GM23338 (cell line): ENCODE measurements around the gene RTEL1. TPM values are rescaled to one million over a fixed set of nuclear protein-coding genes. Genes with fewer than 3 reads are reported as not detected.

ENCODE experiments used
- ATAC-seq: fragments of 200-7000 bp; cut with Tn5 transposase; 3 replicates; pipeline ENCODE4 v1.9.1; 2020
- DNase-seq: peaks from one replicate; pipeline ENCODE4 v3.0.0-alpha.2; 2015; ENCODE audit warnings: low spot score
- H2AFZ ChIP-seq: fragments of 200-600 bp; sonication (generic); 2 replicates; pipeline ENCODE4 v1.8.0; 2016; ENCODE audit warnings: antibody characterized with exemption, mild to moderate bottlenecking, moderate library complexity
- H3F3A ChIP-seq: fragments of 200-600 bp; sonication (generic); replicated peaks from 2 replicates; pipeline ENCODE4 v1.8.0; 2017; ENCODE audit warnings: antibody characterized with exemption, mixed run types, low read depth
- H3K27ac ChIP-seq: fragments of 200-600 bp; sonication (generic); 2 replicates; pipeline ENCODE4 v1.6.1; 2016; ENCODE audit warnings: low read depth
- H3K27me3 ChIP-seq: fragments of 200-600 bp; sonication (generic); 2 replicates; pipeline ENCODE4 v1.8.0; 2016; ENCODE audit warnings: mild to moderate bottlenecking, mixed run types, moderate library complexity; ENCODE audit not compliant: insufficient read depth
- H3K36me3 ChIP-seq: fragments of 200-600 bp; sonication (generic); 2 replicates; pipeline ENCODE4 v1.8.0; 2016; ENCODE audit warnings: mild to moderate bottlenecking; ENCODE audit not compliant: insufficient read depth
- H3K4me1 ChIP-seq: fragments of 200-600 bp; sonication (generic); 2 replicates; pipeline ENCODE4 v1.8.0; 2016; ENCODE audit warnings: mild to moderate bottlenecking, moderate library complexity; ENCODE audit not compliant: insufficient read depth
- H3K4me2 ChIP-seq: fragments of 200-600 bp; sonication (generic); 2 replicates; pipeline ENCODE4 v1.7.1; 2017; ENCODE audit warnings: mixed run types
- H3K4me3 ChIP-seq: fragments of 200-600 bp; sonication (generic); 2 replicates; pipeline ENCODE4 v1.6.1; 2016; ENCODE audit warnings: mixed run types
- H3K79me2 ChIP-seq: fragments of 200-600 bp; sonication (generic); replicated peaks from 2 replicates; pipeline ENCODE4 v1.8.0; 2017; ENCODE audit warnings: mild to moderate bottlenecking; ENCODE audit not compliant: insufficient read depth
- H3K9me2 ChIP-seq: fragments of 200-600 bp; sonication (generic); 2 replicates; pipeline ENCODE4 v1.8.0; 2017; ENCODE audit not compliant: insufficient read depth
- H4K20me1 ChIP-seq: fragments of 200-600 bp; sonication (generic); replicated peaks from 2 replicates; pipeline ENCODE4 v1.8.0; 2017; ENCODE audit warnings: mild to moderate bottlenecking; ENCODE audit not compliant: insufficient read depth
- H3K27ac Mint-ChIP-seq: 2 replicates; pipeline ENCODE4 v1.8.0; 2020; ENCODE audit warnings: inconsistent platforms, mild to moderate bottlenecking, moderate library complexity, mixed read lengths
- H3K27me3 Mint-ChIP-seq: 3 replicates; pipeline ENCODE4 v1.8.0; 2022; ENCODE audit warnings: low read depth, mild to moderate bottlenecking, moderate library complexity, mixed read lengths, inconsistent platforms; ENCODE audit not compliant: insufficient read depth, poor library complexity
- H3K36me3 Mint-ChIP-seq: 3 replicates; pipeline ENCODE4 v1.8.0; 2021; ENCODE audit warnings: low read depth, mild to moderate bottlenecking, inconsistent platforms, moderate library complexity, mixed read lengths
- H3K4me1 Mint-ChIP-seq: 3 replicates; pipeline ENCODE4 v1.8.0; 2020; ENCODE audit warnings: mild to moderate bottlenecking, inconsistent platforms, mixed read lengths
- H3K4me3 Mint-ChIP-seq: 3 replicates; pipeline ENCODE4 v1.8.0; 2021; ENCODE audit warnings: moderate library complexity, mild to moderate bottlenecking, inconsistent platforms, mixed read lengths
- H3K9me3 Mint-ChIP-seq: 3 replicates; pipeline ENCODE4 v1.8.0; 2020; ENCODE audit warnings: moderate library complexity, mild to moderate bottlenecking, inconsistent platforms, mixed read lengths
- CREB1 ChIP-seq: fragments of 250-450 bp; sonication (Bioruptor Pico); IDR thresholded peaks from 2 replicates; pipeline ENCODE4 v1.5.0; 2020; ENCODE audit warnings: low read depth, mild to moderate bottlenecking, moderate library complexity
- EZH2 ChIP-seq: fragments of 200-600 bp; sonication (generic); IDR thresholded peaks from one replicate; pipeline ENCODE4 v1.8.0; 2017; ENCODE audit warnings: antibody characterized with exemption, mild to moderate bottlenecking, low read depth; ENCODE audit not compliant: unreplicated experiment
- EZH2phosphoT487 ChIP-seq: fragments of 200-600 bp; sonication (generic); IDR thresholded peaks from one replicate; pipeline ENCODE4 v1.8.1; 2018; ENCODE audit warnings: antibody characterized with exemption; ENCODE audit not compliant: unreplicated experiment
- JUNB ChIP-seq: IDR thresholded peaks from one replicate; pipeline ENCODE4 v1.6.1; 2016; ENCODE audit warnings: antibody characterized with exemption; ENCODE audit not compliant: unreplicated experiment
- NANOG ChIP-seq: IDR thresholded peaks from 2 replicates; pipeline ENCODE4 v1.6.1; 2016; ENCODE audit warnings: antibody characterized with exemption, borderline replicate concordance
- POLR2AphosphoS5 ChIP-seq: IDR thresholded peaks from 2 replicates; pipeline ENCODE4 v1.6.1; 2016; ENCODE audit warnings: antibody characterized with exemption, low read depth
- REST ChIP-seq: IDR thresholded peaks from one replicate; pipeline ENCODE4 v1.6.1; 2018; ENCODE audit warnings: antibody characterized with exemption; ENCODE audit not compliant: unreplicated experiment
- STAT1 ChIP-seq: IDR thresholded peaks from one replicate; pipeline ENCODE4 v1.6.1; 2016; ENCODE audit warnings: antibody characterized with exemption; ENCODE audit not compliant: unreplicated experiment
- ZNF114 ChIP-seq: fragments of 250-450 bp; sonication (Bioruptor Pico); IDR thresholded peaks from 2 replicates; pipeline ENCODE4 v1.5.0; 2020; ENCODE audit warnings: mild to moderate bottlenecking, moderate library complexity
- ZNF331 ChIP-seq: fragments of 250-450 bp; sonication (Bioruptor Pico); IDR thresholded peaks from 2 replicates; pipeline ENCODE4 v1.5.0; 2020; ENCODE audit warnings: low read depth, mild to moderate bottlenecking, moderate library complexity
- polyA plus RNA-seq: library from polyadenylated mRNA; unstranded; fragments of >200 nt; fragmentation: Nextera tagmentation; extraction: Ambion mirVana; gene quantifications from 2 replicates; pipeline ENCODE4 v1.2.1, GENCODE V29; 2016
- total RNA-seq: library from RNA; depleted of rRNA; stranded (reverse); fragments of >200 nt; shearing (Covaris generic); gene quantifications from 2 replicates; pipeline ENCODE4 v1.2.3, GENCODE V29; 2014
- TF ChIP-seq, protein P1 (sequence below): fragments of 250-450 bp; sonication (Bioruptor Pico); IDR thresholded peaks from 2 replicates; pipeline ENCODE4 v1.5.0; 2020; ENCODE audit warnings: mild to moderate bottlenecking, moderate library complexity
- TF ChIP-seq, protein P2 (sequence below): IDR thresholded peaks from 2 replicates; pipeline ENCODE4 v1.6.1; 2016; ENCODE audit warnings: antibody characterized with exemption

Gene RTEL1
- total and polyA plus RNA-seq, 2 experiments from 2014 or later = 14.2 to 34.5 TPM

GRCh38 chr20:63703976-63704748 lies 46.0 kb downstream of the RTEL1 start:
- no peak overlapping the region for H3K27ac ChIP-seq
- no peaks in the 10 kb centered on the region for H3K36me3 ChIP-seq
- Mint-ChIP-seq H3K27ac (no peak overlapping the region), H3K4me3 (no peak overlapping the region), H3K9me3 (no peaks in the 10 kb centered on the region), H3K27me3 (peaks cover 12% of the 10 kb centered on the region), H3K4me1 (peaks cover 10% of the 10 kb centered on the region), H3K36me3 (peaks cover 20% of the 10 kb centered on the region)
- peaks cover 16% of the 10 kb centered on the region for H3K79me2 ChIP-seq
- H4K20me1 ChIP-seq = peaks cover 11% of the 10 kb centered on the region
- H3K4me2 ChIP-seq = no peak overlapping the region
- H3K4me1 ChIP-seq = no peaks in the 10 kb centered on the region; the same call in 1 of the 2 replicates
- H3K27me3 ChIP-seq = no peaks in the 10 kb centered on the region
- ATAC-seq = no peak
- peaks cover 8% of the 10 kb centered on the region; the same call in 1 of the 2 replicates for H3F3A ChIP-seq
- H3K4me3 ChIP-seq = no peak overlapping the region
- no peak overlapping the region for H2AFZ ChIP-seq
- H3K9me2 ChIP-seq = no peaks in the 10 kb centered on the region
- TF ChIP-seq EZH2 (no peak), REST (no peak), POLR2AphosphoS5 (no peak), ZNF114 (CRISPR knock-in tag) (no peak), NANOG (no peak), EZH2phosphoT487 (no peak), CREB1 (CRISPR knock-in tag) (no peak), JUNB (no peak), STAT1 (no peak), ZNF331 (CRISPR knock-in tag) (no peak)
- TF ChIP-seq, protein P1, sequence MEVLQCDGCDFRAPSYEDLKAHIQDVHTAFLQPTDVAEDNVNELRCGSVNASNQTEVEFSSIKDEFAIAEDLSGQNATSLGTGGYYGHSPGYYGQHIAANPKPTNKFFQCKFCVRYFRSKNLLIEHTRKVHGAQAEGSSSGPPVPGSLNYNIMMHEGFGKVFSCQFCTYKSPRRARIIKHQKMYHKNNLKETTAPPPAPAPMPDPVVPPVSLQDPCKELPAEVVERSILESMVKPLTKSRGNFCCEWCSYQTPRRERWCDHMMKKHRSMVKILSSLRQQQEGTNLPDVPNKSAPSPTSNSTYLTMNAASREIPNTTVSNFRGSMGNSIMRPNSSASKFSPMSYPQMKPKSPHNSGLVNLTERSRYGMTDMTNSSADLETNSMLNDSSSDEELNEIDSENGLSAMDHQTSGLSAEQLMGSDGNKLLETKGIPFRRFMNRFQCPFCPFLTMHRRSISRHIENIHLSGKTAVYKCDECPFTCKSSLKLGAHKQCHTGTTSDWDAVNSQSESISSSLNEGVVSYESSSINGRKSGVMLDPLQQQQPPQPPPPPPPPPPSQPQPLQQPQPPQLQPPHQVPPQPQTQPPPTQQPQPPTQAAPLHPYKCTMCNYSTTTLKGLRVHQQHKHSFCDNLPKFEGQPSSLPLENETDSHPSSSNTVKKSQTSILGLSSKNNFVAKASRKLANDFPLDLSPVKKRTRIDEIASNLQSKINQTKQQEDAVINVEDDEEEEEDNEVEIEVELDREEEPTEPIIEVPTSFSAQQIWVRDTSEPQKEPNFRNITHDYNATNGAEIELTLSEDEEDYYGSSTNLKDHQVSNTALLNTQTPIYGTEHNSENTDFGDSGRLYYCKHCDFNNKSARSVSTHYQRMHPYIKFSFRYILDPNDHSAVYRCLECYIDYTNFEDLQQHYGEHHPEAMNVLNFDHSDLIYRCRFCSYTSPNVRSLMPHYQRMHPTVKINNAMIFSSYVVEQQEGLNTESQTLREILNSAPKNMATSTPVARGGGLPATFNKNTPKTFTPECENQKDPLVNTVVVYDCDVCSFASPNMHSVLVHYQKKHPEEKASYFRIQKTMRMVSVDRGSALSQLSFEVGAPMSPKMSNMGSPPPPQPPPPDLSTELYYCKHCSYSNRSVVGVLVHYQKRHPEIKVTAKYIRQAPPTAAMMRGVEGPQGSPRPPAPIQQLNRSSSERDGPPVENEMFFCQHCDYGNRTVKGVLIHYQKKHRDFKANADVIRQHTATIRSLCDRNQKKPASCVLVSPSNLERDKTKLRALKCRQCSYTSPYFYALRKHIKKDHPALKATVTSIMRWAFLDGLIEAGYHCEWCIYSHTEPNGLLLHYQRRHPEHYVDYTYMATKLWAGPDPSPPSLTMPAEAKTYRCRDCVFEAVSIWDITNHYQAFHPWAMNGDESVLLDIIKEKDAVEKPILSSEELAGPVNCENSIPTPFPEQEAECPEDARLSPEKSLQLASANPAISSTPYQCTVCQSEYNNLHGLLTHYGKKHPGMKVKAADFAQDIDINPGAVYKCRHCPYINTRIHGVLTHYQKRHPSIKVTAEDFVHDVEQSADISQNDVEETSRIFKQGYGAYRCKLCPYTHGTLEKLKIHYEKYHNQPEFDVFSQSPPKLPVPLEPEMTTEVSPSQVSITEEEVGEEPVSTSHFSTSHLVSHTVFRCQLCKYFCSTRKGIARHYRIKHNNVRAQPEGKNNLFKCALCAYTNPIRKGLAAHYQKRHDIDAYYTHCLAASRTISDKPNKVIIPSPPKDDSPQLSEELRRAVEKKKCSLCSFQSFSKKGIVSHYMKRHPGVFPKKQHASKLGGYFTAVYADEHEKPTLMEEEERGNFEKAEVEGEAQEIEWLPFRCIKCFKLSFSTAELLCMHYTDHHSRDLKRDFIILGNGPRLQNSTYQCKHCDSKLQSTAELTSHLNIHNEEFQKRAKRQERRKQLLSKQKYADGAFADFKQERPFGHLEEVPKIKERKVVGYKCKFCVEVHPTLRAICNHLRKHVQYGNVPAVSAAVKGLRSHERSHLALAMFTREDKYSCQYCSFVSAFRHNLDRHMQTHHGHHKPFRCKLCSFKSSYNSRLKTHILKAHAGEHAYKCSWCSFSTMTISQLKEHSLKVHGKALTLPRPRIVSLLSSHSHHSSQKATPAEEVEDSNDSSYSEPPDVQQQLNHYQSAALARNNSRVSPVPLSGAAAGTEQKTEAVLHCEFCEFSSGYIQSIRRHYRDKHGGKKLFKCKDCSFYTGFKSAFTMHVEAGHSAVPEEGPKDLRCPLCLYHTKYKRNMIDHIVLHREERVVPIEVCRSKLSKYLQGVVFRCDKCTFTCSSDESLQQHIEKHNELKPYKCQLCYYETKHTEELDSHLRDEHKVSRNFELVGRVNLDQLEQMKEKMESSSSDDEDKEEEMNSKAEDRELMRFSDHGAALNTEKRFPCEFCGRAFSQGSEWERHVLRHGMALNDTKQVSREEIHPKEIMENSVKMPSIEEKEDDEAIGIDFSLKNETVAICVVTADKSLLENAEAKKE (CRISPR knock-in tag) = no peak
- TF ChIP-seq, protein P2, sequence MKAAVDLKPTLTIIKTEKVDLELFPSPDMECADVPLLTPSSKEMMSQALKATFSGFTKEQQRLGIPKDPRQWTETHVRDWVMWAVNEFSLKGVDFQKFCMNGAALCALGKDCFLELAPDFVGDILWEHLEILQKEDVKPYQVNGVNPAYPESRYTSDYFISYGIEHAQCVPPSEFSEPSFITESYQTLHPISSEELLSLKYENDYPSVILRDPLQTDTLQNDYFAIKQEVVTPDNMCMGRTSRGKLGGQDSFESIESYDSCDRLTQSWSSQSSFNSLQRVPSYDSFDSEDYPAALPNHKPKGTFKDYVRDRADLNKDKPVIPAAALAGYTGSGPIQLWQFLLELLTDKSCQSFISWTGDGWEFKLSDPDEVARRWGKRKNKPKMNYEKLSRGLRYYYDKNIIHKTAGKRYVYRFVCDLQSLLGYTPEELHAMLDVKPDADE = no peak
- DNase-seq = no peak
